ENCODE measurements around the gene NAV2.

Gene NAV2

GRCh38 chr11:19933801-19934488 is 221.3 kb downstream of the NAV2 start:
- no peak for DNase-seq

GRCh38 chr11:19934828-19935259 is 222.2 kb downstream of the NAV2 start:
- DNase-seq, result peak; percentile 88

GRCh38 chr11:19935507-19935906 is 222.9 kb downstream of the NAV2 start:
- peak; percentile 83 for DNase-seq

GRCh38 chr11:19936461-19936860 is 223.8 kb downstream of the NAV2 start:
- no peak for DNase-seq

- DNase-seq, result peak; percentile 38
Observed at GRCh38 chr11:19938169-19938856, 225.7 kb downstream of the NAV2 start.

- no peak for DNase-seq
Observed at GRCh38 chr11:19938866-19939265, 226.2 kb downstream of the NAV2 start.

GRCh38 chr11:19939415-19939929 is 226.8 kb downstream of the NAV2 start:
- no peak for DNase-seq

GRCh38 chr11:19940831-19941230 is 228.2 kb downstream of the NAV2 start:
- no peak for DNase-seq

- DNase-seq, result no peak
Observed at GRCh38 chr11:19946681-19947080, 234.0 kb downstream of the NAV2 start.

GRCh38 chr11:19947537-19948114 is 235.0 kb downstream of the NAV2 start:
- no peak for DNase-seq

GRCh38 chr11:19949606-19950005 is 237.0 kb downstream of the NAV2 start:
- DNase-seq, result no peak

- peak; percentile 35 for DNase-seq
Observed at GRCh38 chr11:19951558-19952115, 239.0 kb downstream of the NAV2 start.

GRCh38 chr11:19952116-19952605 is 239.5 kb downstream of the NAV2 start:
- no peak for DNase-seq

GRCh38 chr11:19952911-19953310 is 240.3 kb downstream of the NAV2 start:
- DNase-seq, result no peak

GRCh38 chr11:19953336-19953735 is 240.7 kb downstream of the NAV2 start:
- DNase-seq, result peak; percentile 64

GRCh38 chr11:19953909-19954308 is 241.3 kb downstream of the NAV2 start:
- DNase-seq, result peak; percentile 77

GRCh38 chr11:19954899-19955298 is 242.3 kb downstream of the NAV2 start:
- peak; percentile 39 for DNase-seq

- DNase-seq, result no peak
Observed at GRCh38 chr11:19955660-19956059, 243.0 kb downstream of the NAV2 start.

- no peak for DNase-seq
Observed at GRCh38 chr11:19956228-19956627, 243.6 kb downstream of the NAV2 start.

GRCh38 chr11:19957294-19957943 is 244.8 kb downstream of the NAV2 start:
- DNase-seq, result no peak

GRCh38 chr11:19958204-19958603 is 245.6 kb downstream of the NAV2 start:
- DNase-seq, result no peak

- DNase-seq, result no peak
Observed at GRCh38 chr11:19959210-19959609, 246.6 kb downstream of the NAV2 start.

- no peak for DNase-seq
Observed at GRCh38 chr11:19959648-19960059, 247.0 kb downstream of the NAV2 start.

All from HCEC 1CT (cell line).